ENCODE results near the gene MYOG. TPM values are rescaled to one million over a fixed set of nuclear protein-coding genes. Genes with fewer than 3 reads are reported as not detected.

Gene MYOG
- total RNA-seq, 4 donors from 2014 or later: not detected

GRCh38 chr1:203036537-203036936 lies 49.3 kb downstream of the MYOG start:
- Histone ChIP-seq H3K4me3 (no peak overlapping the region), H3K36me3 (no peaks in the 10 kb centered on the region), H3K27me3 (no peaks in the 10 kb centered on the region), H3K27ac (no peak overlapping the region), H3K9me3 (no peaks in the 10 kb centered on the region), H3K4me1 (peaks cover 12% of the 10 kb centered on the region)
- WGBS: 75% methylated on average over 2 of the region's 2 CpGs
- DNase-seq (ENCODE audit: low spot score in 2 of 2): peak in 1 of 2 donors; percentile 58
- TF ChIP-seq POLR2A (IDR thresholded peaks at IDR 0.05): no peak

- peaks cover 12% of the 10 kb centered on the region for H3K4me1 ChIP-seq
- H3K27me3 ChIP-seq: no peaks in the 10 kb centered on the region
- WGBS: 70% methylated on average over 4 of the region's 4 CpGs
- TF ChIP-seq EP300 (IDR thresholded peaks at IDR 0.05) (no peak), POLR2AphosphoS5 (IDR thresholded peaks at IDR 0.05) (no peak), CTCF (IDR thresholded peaks at IDR 0.05) (no peak), POLR2A (IDR thresholded peaks at IDR 0.05) (no peak)
- DNase-seq (ENCODE audit: low spot score in 2 of 2): peak in 1 of 2 donors; percentile 57
- no peaks in the 10 kb centered on the region for H3K9me3 ChIP-seq
- no peak overlapping the region for H3K27ac ChIP-seq
- H3K4me3 ChIP-seq: no peak overlapping the region
- H3K36me3 ChIP-seq: no peaks in the 10 kb centered on the region
These were observed 49.7 kb downstream of the MYOG start for GRCh38 chr1:203036135-203036534.

GRCh38 chr1:203035111-203036000 lies 50.5 kb downstream of the MYOG start:
- Histone ChIP-seq H3K27me3 (no peaks in the 10 kb centered on the region), H3K36me3 (no peaks in the 10 kb centered on the region), H3K27ac (no peak overlapping the region), H3K4me1 (peaks cover 12% of the 10 kb centered on the region), H3K9me3 (no peaks in the 10 kb centered on the region), H3K4me3 (no peak overlapping the region)
- TF ChIP-seq CTCF (IDR thresholded peaks at IDR 0.05): no peak
- TF ChIP-seq POLR2A (IDR thresholded peaks at IDR 0.05): no peak
- TF ChIP-seq POLR2AphosphoS5 (IDR thresholded peaks at IDR 0.05): no peak
- no peak for TF ChIP-seq EP300 (IDR thresholded peaks at IDR 0.05)
- WGBS: 85% methylated on average over 15 of the region's 15 CpGs
- DNase-seq (ENCODE audit: low spot score in 2 of 2): peak in 1 of 2 donors; percentile 60

- 84% methylated on average over 10 of the region's 10 CpGs for WGBS
- Histone ChIP-seq H3K27me3 (no peaks in the 10 kb centered on the region), H3K27ac (no peak overlapping the region), H3K4me3 (no peak overlapping the region), H3K9me3 (no peaks in the 10 kb centered on the region), H3K36me3 (no peaks in the 10 kb centered on the region), H3K4me1 (peaks cover 12% of the 10 kb centered on the region)
- DNase-seq (ENCODE audit: low spot score in 2 of 2): peak in 1 of 2 donors; percentile 52
- TF ChIP-seq POLR2A (IDR thresholded peaks at IDR 0.05) (no peak), EP300 (IDR thresholded peaks at IDR 0.05) (no peak), POLR2AphosphoS5 (IDR thresholded peaks at IDR 0.05) (no peak)
These were observed 51.2 kb downstream of the MYOG start for GRCh38 chr1:203034422-203035110.

- H3K4me1 ChIP-seq: peaks cover 12% of the 10 kb centered on the region
- no peaks in the 10 kb centered on the region for H3K27me3 ChIP-seq
- no peak overlapping the region for H3K4me3 ChIP-seq
- H3K9me3 ChIP-seq: no peaks in the 10 kb centered on the region
- TF ChIP-seq CTCF (IDR thresholded peaks at IDR 0.05): no peak
- no peak for TF ChIP-seq POLR2A (IDR thresholded peaks at IDR 0.05)
- no peak for TF ChIP-seq EP300 (IDR thresholded peaks at IDR 0.05)
- TF ChIP-seq POLR2AphosphoS5 (IDR thresholded peaks at IDR 0.05): no peak
- 85% methylated on average over 2 of the region's 2 CpGs for WGBS
- H3K36me3 ChIP-seq: no peaks in the 10 kb centered on the region
- DNase-seq (ENCODE audit: low spot score in 2 of 2): peak in 1 of 2 donors; percentile 50
- H3K27ac ChIP-seq: no peak overlapping the region
These were observed 51.9 kb downstream of the MYOG start for GRCh38 chr1:203033917-203034316.

GRCh38 chr1:203033287-203033686 lies 52.5 kb downstream of the MYOG start:
- 100% methylated on average over 1 of the region's 2 CpGs for WGBS
- H3K36me3 ChIP-seq: no peaks in the 10 kb centered on the region
- H3K9me3 ChIP-seq: no peaks in the 10 kb centered on the region
- no peak overlapping the region for H3K27ac ChIP-seq
- H3K4me1 ChIP-seq: peaks cover 8% of the 10 kb centered on the region
- DNase-seq (ENCODE audit: low spot score in 2 of 2): no peak
- no peaks in the 10 kb centered on the region for H3K27me3 ChIP-seq
- no peak overlapping the region for H3K4me3 ChIP-seq
- TF ChIP-seq POLR2A (IDR thresholded peaks at IDR 0.05) (no peak), POLR2AphosphoS5 (IDR thresholded peaks at IDR 0.05) (no peak), EP300 (IDR thresholded peaks at IDR 0.05) (no peak), CTCF (IDR thresholded peaks at IDR 0.05) (no peak)

Measured in suprapubic skin (tissue), 4 donors.